ENCODE results near the gene AURKB.

DNA sequence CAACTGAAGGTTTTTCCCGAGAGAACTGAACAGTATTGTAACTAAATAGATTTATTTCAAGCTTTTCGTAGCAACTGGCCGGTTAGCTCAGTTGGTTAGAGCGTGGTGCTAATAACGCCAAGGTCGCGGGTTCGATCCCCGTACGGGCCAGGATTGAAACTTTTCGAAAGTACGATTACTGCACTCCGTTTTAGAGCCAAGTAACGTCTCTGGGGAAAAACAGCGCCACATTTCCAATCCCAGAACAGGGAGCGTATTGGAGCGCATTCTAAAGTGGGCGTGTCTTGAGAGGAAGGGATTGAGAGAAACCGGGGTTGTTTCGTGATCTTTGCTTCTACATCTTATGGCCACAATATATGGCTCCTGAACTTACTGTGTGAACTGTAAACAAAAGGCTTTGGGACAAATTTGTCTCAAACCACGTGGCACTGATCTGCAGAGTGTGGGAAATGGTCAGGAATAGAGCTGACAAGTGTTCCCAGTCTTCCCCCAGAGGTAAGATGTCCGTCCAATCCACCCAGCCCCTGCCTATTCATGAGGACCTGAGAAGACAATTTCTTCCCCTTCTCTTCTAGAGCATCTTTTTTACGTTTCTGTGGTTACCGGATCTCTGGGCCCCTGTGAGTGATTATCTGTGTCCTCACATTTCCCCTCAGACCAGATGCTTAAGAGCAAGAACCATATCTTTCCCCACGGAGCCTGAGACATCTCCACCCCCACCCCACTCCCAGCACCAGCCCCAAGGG lies 22.7 kb downstream of the AURKB start:
- TF ChIP-seq CTCF (IDR thresholded peaks at IDR 0.05) (peak in 1 of 6 experiments; percentile 18), POLR2A (IDR thresholded peaks at IDR 0.05) (peak in 1 of 4 donors; percentile 8)
